PC-9 (cell line): ENCODE results near the gene LIG4. TPM values are rescaled to one million over a fixed set of nuclear protein-coding genes. Genes with fewer than 3 reads are reported as not detected.

ENCODE experiments used
- BruUV-seq: library from RNA; stranded (reverse); fragments of 400-500 nt; replicated peaks from 2 replicates; lab custom pipeline; 2021; lab: Mats Ljungman, UMichigan
- CTCF ChIA-PET: fragments of 300-600 bp; sonication (Branson Sonifier 250); formaldehyde crosslinking; loops from one replicate; lab custom pipeline; 2022; ENCODE audit warnings: antibody characterized with exemption; lab: Charles Lee
- POLR2A ChIA-PET: fragments of 300-600 bp; sonication (Branson Sonifier 250); formaldehyde crosslinking; loops from one replicate; lab custom pipeline; 2022; ENCODE audit warnings: antibody characterized with exemption; ENCODE audit not compliant: unreplicated experiment; lab: Charles Lee
- DNase-seq, 2 experiments: peaks; one replicate each; pipeline versions ENCODE4 v3.0.0 to v3.0.0-alpha.2; 2015 to 2022; ENCODE audit warnings: mixed read lengths in 1 of 2
- H2AFZ ChIP-seq: fragments of 200-600 bp; sonication (generic); 2 replicates; pipeline ENCODE4 v1.8.1; 2017; ENCODE audit warnings: antibody characterized with exemption
- H3F3A ChIP-seq: fragments of 200-600 bp; sonication (generic); 2 replicates; pipeline ENCODE4 v1.8.1; 2017; ENCODE audit warnings: antibody characterized with exemption, mild to moderate bottlenecking, low read depth; ENCODE audit not compliant: insufficient read depth
- H3K27ac ChIP-seq: fragments of 200-600 bp; sonication (generic); 2 replicates; pipeline ENCODE4 v1.6.1; 2016; ENCODE audit warnings: mixed run types
- H3K27me3 ChIP-seq: fragments of 200-600 bp; sonication (generic); 2 replicates; pipeline ENCODE4 v1.6.1; 2016; ENCODE audit warnings: low read depth, mixed run types; ENCODE audit not compliant: insufficient read depth
- H3K36me3 ChIP-seq: fragments of 200-600 bp; sonication (generic); 2 replicates; pipeline ENCODE4 v1.6.1; 2016; ENCODE audit warnings: low read depth, mixed run types
- H3K4me1 ChIP-seq: fragments of 200-600 bp; sonication (generic); replicated peaks from 2 replicates; pipeline ENCODE4 v1.6.1; 2016; ENCODE audit warnings: mixed run types; ENCODE audit not compliant: insufficient read depth
- H3K4me2 ChIP-seq: fragments of 200-600 bp; sonication (generic); 2 replicates; pipeline ENCODE4 v1.6.1; 2017; ENCODE audit warnings: mixed run types
- H3K4me3 ChIP-seq: fragments of 200-600 bp; sonication (generic); 2 replicates; pipeline ENCODE4 v1.6.1; 2016; ENCODE audit warnings: mixed run types
- H3K79me2 ChIP-seq: fragments of 200-600 bp; sonication (generic); 2 replicates; pipeline ENCODE4 v1.6.1; 2017; ENCODE audit warnings: low read depth, mixed run types
- H3K9me2 ChIP-seq: fragments of 200-600 bp; sonication (generic); 2 replicates; pipeline ENCODE4 v1.8.1; 2017; ENCODE audit warnings: mild to moderate bottlenecking; ENCODE audit not compliant: insufficient read depth
- H3K9me3 ChIP-seq: fragments of 200-600 bp; sonication (generic); 2 replicates; pipeline ENCODE4 v1.8.1; 2016; ENCODE audit warnings: low read depth; ENCODE audit not compliant: insufficient read depth
- H4K20me1 ChIP-seq: fragments of 200-600 bp; sonication (generic); 2 replicates; pipeline ENCODE4 v1.8.1; 2017; ENCODE audit not compliant: insufficient read depth
- EZH2 ChIP-seq: fragments of 200-600 bp; sonication (generic); IDR thresholded peaks from 2 replicates; pipeline ENCODE4 v1.8.0; 2017; ENCODE audit warnings: antibody characterized with exemption, low read depth
- intact Hi-C: fragments of 100-400 bp; cut with micrococcal nuclease; formaldehyde crosslinking; loops from one replicate; pipeline ENCODE4 v1.10.0; 2022; ENCODE audit not compliant: unreplicated experiment
- total RNA-seq: library from RNA; stranded (reverse); gene quantifications from 2 replicates; pipeline ENCODE4 v1.2.3, GENCODE V29; 2021
- TF ChIP-seq, protein P1 (sequence below): fragments of 200-600 bp; sonication (generic); conservative IDR thresholded peaks from 2 replicates; pipeline ENCODE4 v1.6.1; 2017; ENCODE audit warnings: mixed run types, antibody characterized with exemption, mild to moderate bottlenecking, moderate library complexity

Gene LIG4
- total RNA-seq, 1 experiment from 2014 or later, result 9.1 TPM

DNA sequence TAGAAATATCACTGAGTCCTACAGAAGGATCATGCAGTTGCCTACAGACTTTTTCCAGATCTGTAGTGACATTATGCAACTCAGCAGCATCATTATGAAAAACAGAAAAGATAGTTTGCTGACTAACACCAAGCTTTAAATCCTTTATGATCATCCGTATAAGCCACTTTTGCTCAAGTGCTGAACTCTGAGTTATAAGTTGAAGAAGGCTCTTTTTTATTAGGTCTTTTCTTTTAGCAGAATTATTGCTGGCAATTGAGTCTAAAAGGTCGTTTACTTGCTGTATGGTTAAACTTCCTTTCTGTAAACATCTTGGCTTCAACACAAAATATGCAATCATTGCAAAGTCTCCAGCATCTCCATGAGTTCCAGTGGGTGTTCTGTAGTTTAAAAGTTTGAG is 4.8 kb downstream of the LIG4 start:
- DNase-seq, result no peak
- H3K27me3 ChIP-seq, result no peaks in the 10 kb centered on the region
- no peak overlapping the region for H2AFZ ChIP-seq
- peaks cover 20% of the 10 kb centered on the region; the same call in 1 of the 2 replicates for H3K9me3 ChIP-seq
- no peak overlapping the region for H3K27ac ChIP-seq
- intact Hi-C loops, result no loop called here
- ChIA-PET POLR2A (no interaction called here), CTCF (no interaction called here)
- no peaks in the 10 kb centered on the region for H3K9me2 ChIP-seq
- no peaks in the 10 kb centered on the region for H3F3A ChIP-seq
- H4K20me1 ChIP-seq, result no peaks in the 10 kb centered on the region
- H3K4me2 ChIP-seq, result no peak overlapping the region
- no TSS peak for BruUV-seq
- no peaks in the 10 kb centered on the region for H3K79me2 ChIP-seq
- TF ChIP-seq, protein P1, sequence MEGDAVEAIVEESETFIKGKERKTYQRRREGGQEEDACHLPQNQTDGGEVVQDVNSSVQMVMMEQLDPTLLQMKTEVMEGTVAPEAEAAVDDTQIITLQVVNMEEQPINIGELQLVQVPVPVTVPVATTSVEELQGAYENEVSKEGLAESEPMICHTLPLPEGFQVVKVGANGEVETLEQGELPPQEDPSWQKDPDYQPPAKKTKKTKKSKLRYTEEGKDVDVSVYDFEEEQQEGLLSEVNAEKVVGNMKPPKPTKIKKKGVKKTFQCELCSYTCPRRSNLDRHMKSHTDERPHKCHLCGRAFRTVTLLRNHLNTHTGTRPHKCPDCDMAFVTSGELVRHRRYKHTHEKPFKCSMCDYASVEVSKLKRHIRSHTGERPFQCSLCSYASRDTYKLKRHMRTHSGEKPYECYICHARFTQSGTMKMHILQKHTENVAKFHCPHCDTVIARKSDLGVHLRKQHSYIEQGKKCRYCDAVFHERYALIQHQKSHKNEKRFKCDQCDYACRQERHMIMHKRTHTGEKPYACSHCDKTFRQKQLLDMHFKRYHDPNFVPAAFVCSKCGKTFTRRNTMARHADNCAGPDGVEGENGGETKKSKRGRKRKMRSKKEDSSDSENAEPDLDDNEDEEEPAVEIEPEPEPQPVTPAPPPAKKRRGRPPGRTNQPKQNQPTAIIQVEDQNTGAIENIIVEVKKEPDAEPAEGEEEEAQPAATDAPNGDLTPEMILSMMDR, result no peak
- no peak for TF ChIP-seq EZH2
- H3K4me1 ChIP-seq, result no peaks in the 10 kb centered on the region
- no peak overlapping the region for H3K4me3 ChIP-seq
- H3K36me3 ChIP-seq, result peaks cover 22% of the 10 kb centered on the region; the same call in 1 of the 2 replicates

DNA sequence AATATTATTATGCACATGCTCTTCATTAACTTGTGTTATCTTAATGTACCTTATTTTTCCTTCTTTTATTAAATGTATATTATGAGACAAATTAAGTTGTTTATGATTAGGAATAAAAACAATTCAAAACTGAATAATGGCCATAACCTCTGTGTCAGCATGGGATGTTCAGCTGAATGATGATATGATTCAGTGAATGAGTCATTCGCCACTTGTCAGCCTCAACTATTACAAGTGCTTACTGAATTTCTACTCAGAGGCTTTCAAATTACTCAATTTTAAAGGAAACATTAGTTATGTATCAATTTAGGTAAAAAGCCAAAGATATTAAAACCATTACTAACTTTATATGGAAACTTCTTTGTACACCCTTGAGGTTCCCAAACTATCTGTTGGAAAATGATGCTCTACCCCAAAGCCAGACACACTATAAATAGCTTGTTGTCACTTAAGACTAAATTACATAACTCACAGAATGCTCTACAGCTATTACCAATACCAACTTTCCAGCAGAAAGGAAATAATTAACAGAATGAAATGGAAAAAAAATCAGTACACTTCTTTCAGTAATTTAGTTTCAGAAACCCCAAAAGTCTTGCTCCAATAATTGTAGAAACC is 14.4 kb downstream of the LIG4 start:
- BruUV-seq, result no TSS peak
- Histone ChIP-seq H3K4me2 (no peak overlapping the region), H2AFZ (no peak overlapping the region), H3K9me2 (no peaks in the 10 kb centered on the region; the same call in 1 of the 2 replicates), H3K36me3 (no peaks in the 10 kb centered on the region), H3K27me3 (no peaks in the 10 kb centered on the region), H3K4me1 (no peaks in the 10 kb centered on the region), H3K27ac (no peak overlapping the region), H3K9me3 (0 out of 2 replicates have a peak, but pooled peaks cover 2% of the 10 kb centered on the region), H3K4me3 (no peak overlapping the region), H3F3A (no peaks in the 10 kb centered on the region), H3K79me2 (no peaks in the 10 kb centered on the region), H4K20me1 (no peaks in the 10 kb centered on the region)
- ChIA-PET CTCF (no interaction called here), POLR2A (no interaction called here)
- intact Hi-C loops, result no loop called here
- TF ChIP-seq, protein P1, result no peak
- no peak for TF ChIP-seq EZH2
- no peak for DNase-seq

DNA sequence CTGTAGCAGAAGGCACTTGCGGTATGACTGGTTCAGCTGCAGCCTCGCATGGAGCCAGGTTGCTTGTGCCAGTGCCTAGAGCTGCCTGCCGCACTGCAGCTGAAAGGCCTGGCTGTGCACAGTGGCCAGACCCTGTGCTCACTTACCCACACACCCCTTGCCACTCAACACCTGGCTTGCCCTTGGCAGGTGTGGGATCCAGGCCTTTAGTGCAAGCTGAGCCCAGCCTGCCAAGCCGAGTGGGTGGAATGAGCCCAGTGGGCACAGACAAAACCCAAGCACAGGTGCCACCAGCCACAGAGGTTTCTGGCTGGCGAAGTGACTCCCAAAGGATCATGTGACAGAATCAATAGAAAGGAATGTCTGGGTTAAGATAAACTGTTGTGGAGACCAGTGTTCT is 19.5 kb downstream of the LIG4 start:
- BruUV-seq, result no TSS peak
- no peaks in the 10 kb centered on the region for H3K27me3 ChIP-seq
- no peaks in the 10 kb centered on the region for H3K79me2 ChIP-seq
- no peak for TF ChIP-seq EZH2
- TF ChIP-seq, protein P1, result no peak
- H3K9me2 ChIP-seq, result no peaks in the 10 kb centered on the region
- DNase-seq, result no peak
- H3F3A ChIP-seq, result no peaks in the 10 kb centered on the region
- no peak overlapping the region for H2AFZ ChIP-seq
- ChIA-PET CTCF (no interaction called here), POLR2A (no interaction called here)
- H4K20me1 ChIP-seq, result no peaks in the 10 kb centered on the region
- H3K27ac ChIP-seq, result no peak overlapping the region
- no peaks in the 10 kb centered on the region for H3K36me3 ChIP-seq
- no peak overlapping the region for H3K4me2 ChIP-seq
- intact Hi-C loops, result no loop called here
- H3K4me3 ChIP-seq, result no peak overlapping the region
- 0 out of 2 replicates have a peak, but pooled peaks cover 4% of the 10 kb centered on the region for H3K9me3 ChIP-seq
- H3K4me1 ChIP-seq, result no peaks in the 10 kb centered on the region
